Duodenal mucosa (tissue), 2 donors: Measurements from ENCODE around the gene JAK3.
"Not testable (repeated sequence)": the region's sequence is repeated elsewhere in the genome, so short reads cannot be mapped to it uniquely, and the experiment has no call there.

Experiments used
- H3K27ac ChIP-seq: one replicate; pipeline ENCODE4 v1.7.0; 2013; ENCODE audit warnings: low read depth, low read length
- H3K27me3 ChIP-seq, 2 donors: one replicate each; pipeline ENCODE4 v1.7.0; 2013; ENCODE audit warnings: low read length in 2 of 2, control low read depth in 1 of 2; ENCODE audit not compliant: insufficient read depth in 2 of 2, control insufficient read depth in 1 of 2
- H3K36me3 ChIP-seq, 2 donors: one replicate each; pipeline ENCODE4 v1.7.0; 2013; ENCODE audit warnings: low read length in 2 of 2, control low read depth in 1 of 2; ENCODE audit not compliant: insufficient read depth in 2 of 2, control insufficient read depth in 1 of 2
- H3K4me1 ChIP-seq, 2 donors: one replicate each; pipeline ENCODE4 v1.7.0; 2013; ENCODE audit warnings: low read length in 2 of 2, control low read depth in 1 of 2; ENCODE audit not compliant: insufficient read depth in 2 of 2, control insufficient read depth in 1 of 2
- H3K4me3 ChIP-seq, 2 donors: one replicate each; pipeline ENCODE4 v1.7.0; 2013; ENCODE audit warnings: low read length in 2 of 2, low read depth in 1 of 2
- H3K9ac ChIP-seq, 2 donors: one replicate each; pipeline ENCODE4 v1.7.0; 2013; ENCODE audit warnings: low read length in 2 of 2, low read depth in 1 of 2
- H3K9me3 ChIP-seq, 2 donors: one replicate each; pipeline ENCODE4 v1.7.0; 2013; ENCODE audit warnings: low read length in 2 of 2, control low read depth in 1 of 2; ENCODE audit not compliant: control insufficient read depth in 1 of 2

JAK3 gene

GRCh38 chr19:17803264-17803896 lies 44.4 kb downstream of the JAK3 start:
- no peaks in the 10 kb centered on the region for H3K9me3 ChIP-seq
- no peak overlapping the region for H3K27ac ChIP-seq
- H3K4me1 ChIP-seq = peaks cover 7 to 11% of the 10 kb centered on the region in 2 donors
- H3K9ac ChIP-seq = no peak overlapping the region
- H3K27me3 ChIP-seq = no peaks in the 10 kb centered on the region
- H3K36me3 ChIP-seq = peaks cover 5 to 12% of the 10 kb centered on the region in 2 donors
- H3K4me3 ChIP-seq = no peak overlapping the region

- peaks cover 0 to 7% of the 10 kb centered on the region in 2 donors for H3K36me3 ChIP-seq
- no peak overlapping the region for H3K27ac ChIP-seq
- H3K4me1 ChIP-seq = peaks cover 13 to 19% of the 10 kb centered on the region in 2 donors
- no peaks in the 10 kb centered on the region for H3K9me3 ChIP-seq
- H3K9ac ChIP-seq = no peak overlapping the region
- H3K27me3 ChIP-seq = no peaks in the 10 kb centered on the region
- H3K4me3 ChIP-seq = no peak overlapping the region
Observed at GRCh38 chr19:17802137-17802858, 45.5 kb downstream of the JAK3 start.

- Histone ChIP-seq H3K4me1 (peaks cover 20 to 30% of the 10 kb centered on the region in 2 donors), H3K9ac (peak overlapping the region in 1 of 2 donors; percentile 25), H3K27ac (peak overlapping the region; percentile 16)
- not testable (repeated sequence) for H3K9me3 ChIP-seq, H3K36me3 ChIP-seq, H3K27me3 ChIP-seq, H3K4me3 ChIP-seq
Observed at GRCh38 chr19:17798599-17798998, 49.2 kb downstream of the JAK3 start.

- peaks cover 20 to 34% of the 10 kb centered on the region in 2 donors for H3K4me1 ChIP-seq
- peaks cover 0 to 7% of the 10 kb centered on the region in 2 donors for H3K27me3 ChIP-seq
- no peaks in the 10 kb centered on the region for H3K36me3 ChIP-seq
- peak overlapping the region; percentile 97 for H3K27ac ChIP-seq
- peak overlapping the region; percentile 85 to 92 for H3K9ac ChIP-seq
- H3K9me3 ChIP-seq = no peaks in the 10 kb centered on the region
- peak overlapping the region; percentile 76 to 80 for H3K4me3 ChIP-seq
Observed at GRCh38 chr19:17797424-17798201, 50.2 kb downstream of the JAK3 start.

- Histone ChIP-seq H3K27me3 (peaks cover 0 to 7% of the 10 kb centered on the region in 2 donors), H3K4me3 (peak overlapping the region; percentile 74 to 80), H3K9ac (peak overlapping the region; percentile 85 to 92), H3K36me3 (no peaks in the 10 kb centered on the region), H3K27ac (peak overlapping the region; percentile 97), H3K9me3 (no peaks in the 10 kb centered on the region), H3K4me1 (peaks cover 20 to 34% of the 10 kb centered on the region in 2 donors)
Observed at GRCh38 chr19:17796838-17797423, 50.9 kb downstream of the JAK3 start.

- peak overlapping the region; percentile 97 for H3K27ac ChIP-seq
- peaks cover 25 to 39% of the 10 kb centered on the region in 2 donors for H3K4me1 ChIP-seq
- no peaks in the 10 kb centered on the region for H3K36me3 ChIP-seq
- peak overlapping the region; percentile 74 to 80 for H3K4me3 ChIP-seq
- H3K9me3 ChIP-seq = no peaks in the 10 kb centered on the region
- H3K9ac ChIP-seq = peak overlapping the region; percentile 85 to 92
- peaks cover 0 to 7% of the 10 kb centered on the region in 2 donors for H3K27me3 ChIP-seq
Observed at GRCh38 chr19:17796013-17796837, 51.6 kb downstream of the JAK3 start.

- no peaks in the 10 kb centered on the region for H3K9me3 ChIP-seq
- H3K27me3 ChIP-seq = peaks cover 0 to 7% of the 10 kb centered on the region in 2 donors
- no peaks in the 10 kb centered on the region for H3K36me3 ChIP-seq
- peaks cover 27 to 44% of the 10 kb centered on the region in 2 donors for H3K4me1 ChIP-seq
- peak overlapping the region; percentile 97 for H3K27ac ChIP-seq
- H3K9ac ChIP-seq = peak overlapping the region; percentile 85 to 92
- peak overlapping the region; percentile 74 to 80 for H3K4me3 ChIP-seq
Observed at GRCh38 chr19:17795495-17795856, 52.3 kb downstream of the JAK3 start.

- H3K27me3 ChIP-seq = peaks cover 0 to 7% of the 10 kb centered on the region in 2 donors
- H3K9ac ChIP-seq = peak within 1 kb of the TSS; percentile 85 to 92
- peak within 1 kb of the TSS; percentile 74 to 80 for H3K4me3 ChIP-seq
- no peaks in the 10 kb centered on the region for H3K36me3 ChIP-seq
- H3K4me1 ChIP-seq = peaks cover 30 to 50% of the 10 kb centered on the region in 2 donors
- H3K27ac ChIP-seq = peak within 1 kb of the TSS; percentile 97
- H3K9me3 ChIP-seq = no peaks in the 10 kb centered on the region
Observed at GRCh38 chr19:17794731-17795494, 52.9 kb downstream of the JAK3 start, which contains the start of gene B3GNT3. Gene B3GNT3 (plus strand): TSS chr19:17795138. CDS start chr19:17807808, 12,670 bp downstream.

GRCh38 chr19:17794412-17794730 lies 53.4 kb downstream of the JAK3 start:
- Histone ChIP-seq H3K27ac (peak overlapping the region; percentile 62), H3K36me3 (no peaks in the 10 kb centered on the region), H3K4me1 (peaks cover 24 to 46% of the 10 kb centered on the region in 2 donors), H3K27me3 (peaks cover 0 to 7% of the 10 kb centered on the region in 2 donors), H3K4me3 (peak overlapping the region; percentile 74 to 80), H3K9ac (peak overlapping the region in 1 of 2 donors; percentile 92), H3K9me3 (no peaks in the 10 kb centered on the region)
